Measurements from ENCODE around the gene ECI1.

GRCh38 chr16:2229632-2230250 is 21.6 kb downstream of the ECI1 start:
- TF ChIP-seq POLR2A (IDR thresholded peaks at IDR 0.05) (no peak), CTCF (IDR thresholded peaks at IDR 0.05) (no peak), POLR2AphosphoS5 (IDR thresholded peaks at IDR 0.05; ENCODE audit: insufficient read depth in 1 of 2, low read depth in 1 of 2) (no peak)

Data from vagina (tissue), 2 donors.